Fibroblast of lung (primary cell): ENCODE results near the gene CHEK2.

Source experiments
- EZH2 ChIP-seq: IDR thresholded peaks from 2 replicates; pipeline ENCODE4 v1.5.1; 2012; ENCODE audit warnings: low read length, control low read depth, mild to moderate bottlenecking; ENCODE audit errors: missing control alignments
- TF ChIP-seq, protein P1 (sequence below), 2 donors: IDR thresholded peaks in 1 of 2; conservative IDR thresholded peaks in 1 of 2; 1 replicate in 1 of 2; 2 replicates in 1 of 2; pipeline ENCODE4 v1.5.1; 2011 to 2012; ENCODE audit warnings: low read length in 2 of 2, control low read depth in 1 of 2, inconsistent platforms in 1 of 2, low read depth in 1 of 2, mild to moderate bottlenecking in 1 of 2

DNA sequence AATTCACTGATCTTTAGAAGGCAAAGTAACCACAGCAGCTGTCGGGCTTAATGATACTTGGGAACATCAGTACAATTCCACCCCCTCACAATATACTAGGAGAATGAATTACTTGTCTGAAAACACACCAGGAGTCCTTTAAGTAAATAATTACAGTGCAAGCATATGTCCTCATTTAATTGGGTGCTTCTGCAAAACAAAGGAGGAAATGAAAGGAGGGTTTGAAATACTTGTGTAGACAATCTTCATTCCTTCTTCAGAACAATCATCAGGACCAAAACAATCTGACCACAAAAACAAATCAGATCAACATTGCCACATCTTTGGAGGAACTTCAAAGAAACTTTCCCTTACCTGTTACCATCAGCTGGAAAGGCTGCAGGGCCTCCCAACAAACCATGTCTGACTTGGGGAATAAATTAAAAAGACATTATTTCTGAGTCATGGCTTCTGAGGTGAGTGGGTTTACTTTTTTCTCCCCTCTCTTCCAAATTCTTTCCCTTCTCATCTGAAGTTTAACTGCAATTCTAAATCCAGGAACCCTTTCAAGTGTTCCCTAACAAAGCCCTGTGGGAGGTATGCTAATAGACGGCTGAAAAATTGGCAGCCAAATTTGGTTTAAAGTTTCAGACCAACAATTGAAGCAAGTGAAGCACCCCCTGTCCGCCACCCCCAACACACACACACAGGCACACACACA is 18.4 kb upstream of the CHEK2 start:
- TF ChIP-seq, protein P1, sequence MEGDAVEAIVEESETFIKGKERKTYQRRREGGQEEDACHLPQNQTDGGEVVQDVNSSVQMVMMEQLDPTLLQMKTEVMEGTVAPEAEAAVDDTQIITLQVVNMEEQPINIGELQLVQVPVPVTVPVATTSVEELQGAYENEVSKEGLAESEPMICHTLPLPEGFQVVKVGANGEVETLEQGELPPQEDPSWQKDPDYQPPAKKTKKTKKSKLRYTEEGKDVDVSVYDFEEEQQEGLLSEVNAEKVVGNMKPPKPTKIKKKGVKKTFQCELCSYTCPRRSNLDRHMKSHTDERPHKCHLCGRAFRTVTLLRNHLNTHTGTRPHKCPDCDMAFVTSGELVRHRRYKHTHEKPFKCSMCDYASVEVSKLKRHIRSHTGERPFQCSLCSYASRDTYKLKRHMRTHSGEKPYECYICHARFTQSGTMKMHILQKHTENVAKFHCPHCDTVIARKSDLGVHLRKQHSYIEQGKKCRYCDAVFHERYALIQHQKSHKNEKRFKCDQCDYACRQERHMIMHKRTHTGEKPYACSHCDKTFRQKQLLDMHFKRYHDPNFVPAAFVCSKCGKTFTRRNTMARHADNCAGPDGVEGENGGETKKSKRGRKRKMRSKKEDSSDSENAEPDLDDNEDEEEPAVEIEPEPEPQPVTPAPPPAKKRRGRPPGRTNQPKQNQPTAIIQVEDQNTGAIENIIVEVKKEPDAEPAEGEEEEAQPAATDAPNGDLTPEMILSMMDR (conservative IDR thresholded peaks at IDR 0.05 in 1 of 2, IDR thresholded peaks at IDR 0.05 in 1 of 2; ENCODE audit: low read depth in 1 of 2, low read length in 2 of 2), result no peak
- TF ChIP-seq EZH2, result no peak
